COLO668 (cell line): ENCODE results near the gene GNB1L.

ENCODE experiments used
- DNase-seq: peaks from one replicate; lab custom pipeline; 2025; ENCODE audit not compliant: unreplicated experiment; lab: John Stamatoyannopoulos, UW

The GNB1L gene

GRCh38 chr22:19765477-19766239 lies 89.0 kb downstream of the GNB1L start:
- DNase-seq = peak; percentile 24

GRCh38 chr22:19764636-19765476 lies 89.8 kb downstream of the GNB1L start:
- DNase-seq = no peak

GRCh38 chr22:19764299-19764593 lies 90.4 kb downstream of the GNB1L start:
- DNase-seq = no peak

GRCh38 chr22:19763458-19764298 lies 91.0 kb downstream of the GNB1L start:
- DNase-seq = no peak

GRCh38 chr22:19762568-19763457 lies 91.9 kb downstream of the GNB1L start:
- no peak for DNase-seq

- peak; percentile 21 for DNase-seq
Observed at GRCh38 chr22:19761725-19762567, 92.7 kb downstream of the GNB1L start.

- peak; percentile 34 for DNase-seq
Observed at GRCh38 chr22:19760951-19761724, 93.5 kb downstream of the GNB1L start.

GRCh38 chr22:19760058-19760950 lies 94.4 kb downstream of the GNB1L start, which contains the start of gene TBX1:
TBX1 (plus strand) TSS chr22:19760778; CDS start chr22:19760844, 66 bp downstream.
- DNase-seq = no peak

GRCh38 chr22:19759427-19760057 lies 95.1 kb downstream of the GNB1L start:
- no peak for DNase-seq

GRCh38 chr22:19758896-19759426 lies 95.7 kb downstream of the GNB1L start:
- no peak for DNase-seq

- DNase-seq = no peak
Observed at GRCh38 chr22:19757985-19758895, 96.4 kb downstream of the GNB1L start.

- no peak for DNase-seq
Observed at GRCh38 chr22:19757140-19757984, 97.3 kb downstream of the GNB1L start.

- DNase-seq = peak; percentile 76
Observed at GRCh38 chr22:19756288-19757128, 98.2 kb downstream of the GNB1L start.

GRCh38 chr22:19755722-19756287 lies 98.9 kb downstream of the GNB1L start:
- DNase-seq = no peak
